AG08395 (cell line): ENCODE data around the gene MGAT5.
"Not testable (repeated sequence)": the region's sequence is repeated elsewhere in the genome, so short reads cannot be mapped to it uniquely, and the experiment has no call there.

Experiments used
- DNase-seq: peaks from one replicate; pipeline ENCODE4 v3.0.0; 2012; ENCODE audit warnings: mixed read lengths, low spot score

Gene MGAT5

DNA sequence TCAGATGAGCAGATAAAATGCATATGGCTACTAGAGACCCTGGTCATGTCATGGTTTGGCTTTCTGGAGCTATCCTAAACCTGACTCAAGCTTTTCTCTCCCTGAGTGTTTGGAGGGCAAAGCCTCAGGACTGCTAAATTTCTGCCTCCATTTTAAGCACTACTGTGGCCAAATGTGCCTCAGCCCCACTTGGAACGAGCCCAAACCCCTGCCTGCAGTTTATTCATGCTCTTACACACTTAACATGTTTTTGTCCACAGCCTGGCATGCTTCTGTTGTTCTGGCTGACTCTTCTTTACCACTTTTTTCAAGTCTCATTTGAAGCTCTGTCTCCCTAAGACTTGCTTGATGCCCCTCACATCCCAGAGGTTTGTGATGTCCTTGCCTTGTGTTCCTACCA is 24.7 kb downstream of the MGAT5 start:
- no peak for DNase-seq

DNA sequence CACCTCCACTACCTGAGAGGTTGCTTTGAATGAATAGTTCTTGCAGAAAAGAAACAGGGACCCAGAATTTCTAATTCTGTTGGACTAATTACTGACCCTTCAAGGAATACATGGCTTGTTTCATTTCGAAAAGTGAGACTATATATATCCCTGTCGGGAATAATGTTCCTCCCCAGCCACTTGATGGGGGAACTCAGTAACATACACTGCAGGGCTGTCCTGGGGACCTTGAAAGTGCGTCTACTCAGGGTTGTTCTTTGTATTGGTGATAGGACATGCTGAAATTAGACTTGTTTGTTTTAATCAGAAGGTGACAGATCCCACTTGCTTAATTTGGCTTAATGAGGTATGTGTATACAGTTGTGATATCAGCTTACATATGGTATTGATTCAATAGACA is 25.5 kb downstream of the MGAT5 start:
- DNase-seq, result no peak

GRCh38 chr2:134280231-134280630 is 26.4 kb downstream of the MGAT5 start:
- no peak for DNase-seq

- no peak for DNase-seq
Observed at GRCh38 chr2:134280726-134281125, 26.9 kb downstream of the MGAT5 start.

GRCh38 chr2:134281815-134282419 is 28.0 kb downstream of the MGAT5 start:
- DNase-seq, result no peak

DNA sequence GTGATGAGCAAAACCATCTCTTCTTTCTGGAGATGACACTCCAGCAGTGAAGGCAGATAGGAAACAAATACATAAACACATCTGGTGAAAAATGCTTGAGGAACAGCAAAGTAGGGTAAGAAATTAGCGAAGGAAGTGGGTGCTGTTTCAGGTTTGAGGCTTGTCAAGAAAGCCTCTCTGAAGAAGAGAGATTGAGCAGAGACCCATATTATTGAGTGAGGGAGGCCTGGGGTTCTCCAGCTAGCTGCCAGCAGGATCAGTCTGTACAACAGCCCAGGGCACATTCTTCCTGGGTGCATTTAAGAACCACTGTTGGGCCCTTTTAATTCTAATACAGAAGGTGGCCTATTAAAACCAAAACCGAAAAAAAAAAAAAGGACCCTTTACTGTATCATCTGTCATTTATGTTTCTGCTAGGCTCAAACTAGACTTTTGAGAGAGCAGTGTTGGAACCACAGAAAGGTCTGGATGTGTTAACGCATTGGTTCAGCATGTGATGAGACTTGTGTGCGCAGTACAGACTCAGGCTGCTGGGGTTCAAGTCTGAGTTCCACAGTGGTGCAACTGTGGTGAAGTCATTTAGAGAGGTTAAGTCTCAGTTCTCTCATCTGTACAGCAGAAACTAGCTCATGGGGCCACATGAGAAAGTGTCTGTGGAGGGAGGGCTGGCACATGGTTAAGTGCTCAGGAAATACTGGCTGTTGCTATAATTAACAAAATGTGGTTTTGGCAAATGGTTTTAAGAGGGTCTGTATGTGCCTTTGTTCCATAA is 28.9 kb downstream of the MGAT5 start:
- no peak for DNase-seq

DNA sequence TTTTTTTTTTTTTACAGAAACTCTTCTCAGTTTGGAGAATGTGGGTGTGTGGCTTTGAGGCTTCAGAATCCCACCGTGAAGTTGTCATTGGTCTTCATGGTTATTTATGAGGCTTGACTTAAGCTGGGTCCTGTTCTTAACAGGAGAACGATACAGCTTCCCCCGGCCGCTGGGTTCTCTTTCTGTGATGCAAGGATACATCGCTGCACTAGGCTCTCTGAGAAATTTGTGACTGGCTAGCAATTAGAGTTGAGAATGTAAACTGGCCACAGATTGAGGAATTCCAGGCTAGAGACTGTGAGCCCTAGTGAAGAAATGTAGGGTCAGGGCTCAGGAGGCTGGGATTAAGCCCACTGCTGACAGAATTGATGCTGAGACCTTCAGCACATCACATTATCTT is 29.8 kb downstream of the MGAT5 start:
- no peak for DNase-seq

DNA sequence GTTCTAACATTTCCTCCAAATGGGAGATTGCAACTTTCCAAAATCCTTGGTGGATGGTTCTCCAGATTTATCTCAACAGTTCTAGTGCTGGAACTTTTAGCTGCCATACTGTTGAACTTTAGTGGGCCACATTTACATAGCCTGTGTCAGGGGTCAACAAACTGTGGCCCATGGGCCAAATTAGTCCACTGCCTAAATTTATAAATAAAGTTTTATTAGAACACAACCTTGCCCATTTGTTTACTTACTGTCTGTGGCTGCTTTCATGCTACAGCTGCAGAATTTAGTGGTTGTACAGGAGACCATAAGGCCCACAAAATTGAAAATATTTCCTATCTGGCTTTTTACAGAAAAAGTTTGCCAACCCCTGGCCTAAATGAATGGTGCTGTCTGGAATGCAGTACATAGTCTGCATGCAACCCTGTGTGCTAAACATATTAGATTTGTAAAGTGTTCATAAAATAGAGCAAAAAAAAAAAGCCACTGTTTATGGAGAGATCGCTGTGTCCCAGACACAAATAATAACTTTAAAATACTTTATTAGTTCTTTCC is 30.3 kb downstream of the MGAT5 start:
- DNase-seq, result peak; percentile 18

- DNase-seq, result no peak
Observed at GRCh38 chr2:134287323-134287722, 33.5 kb downstream of the MGAT5 start.

DNA sequence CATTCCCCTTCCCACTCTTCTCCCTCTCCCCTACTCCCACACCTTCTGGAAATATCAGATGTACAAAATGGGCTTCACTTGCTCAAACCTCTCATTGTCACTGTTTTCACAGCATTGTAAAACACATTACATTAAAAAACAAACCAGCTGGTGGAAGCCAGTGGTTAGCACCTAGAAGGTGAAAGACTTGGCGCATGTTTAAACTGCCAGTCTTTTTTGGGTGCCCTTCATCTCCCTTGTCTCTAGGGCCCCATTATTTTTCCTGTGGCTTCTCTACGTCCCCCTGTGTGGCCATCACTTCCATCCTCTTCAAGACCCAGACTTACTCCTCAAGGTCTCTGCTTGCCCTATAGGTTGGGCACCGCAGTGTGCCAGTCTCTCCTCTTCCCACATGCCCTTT is 34.9 kb downstream of the MGAT5 start:
- no peak for DNase-seq

DNA sequence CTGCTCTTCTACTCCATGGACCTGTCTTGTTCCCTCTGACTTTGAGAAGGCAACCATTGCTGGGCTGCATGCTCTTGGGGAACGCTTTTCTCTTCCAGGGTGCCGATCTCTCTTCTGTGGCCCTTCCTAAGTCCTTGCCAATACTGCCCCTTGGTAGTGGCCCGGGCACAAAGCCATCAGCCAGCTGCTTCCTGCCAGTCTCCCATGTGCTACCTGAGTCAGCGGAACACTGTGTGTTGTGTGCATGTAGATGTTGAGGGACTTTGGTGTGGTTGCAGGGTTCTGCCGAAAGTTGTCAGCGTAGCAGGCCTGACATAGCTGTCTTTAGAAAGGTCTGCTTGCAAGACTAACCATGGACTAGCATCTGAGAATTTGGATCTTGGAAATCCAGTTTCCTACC is 35.4 kb downstream of the MGAT5 start:
- no peak for DNase-seq

DNA sequence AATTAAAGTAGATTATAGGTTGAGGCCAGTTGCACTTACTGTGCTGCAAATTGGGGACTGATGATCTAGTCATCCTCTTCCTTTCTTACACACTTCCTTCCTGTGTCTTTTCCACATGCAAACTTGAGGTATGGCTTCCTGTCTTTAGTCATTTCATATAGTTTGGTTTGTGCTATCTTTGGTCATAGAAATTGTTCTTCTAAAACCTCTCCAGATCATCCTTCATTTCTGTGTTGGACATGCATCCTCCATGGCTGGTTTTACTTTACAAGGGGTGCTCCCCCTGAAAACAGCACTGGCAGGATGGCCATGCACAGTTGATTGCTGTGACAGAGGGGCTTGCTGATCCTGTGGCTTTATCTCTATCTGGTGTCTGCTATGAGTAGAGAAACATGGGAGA is 36.5 kb downstream of the MGAT5 start:
- DNase-seq, result no peak

DNA sequence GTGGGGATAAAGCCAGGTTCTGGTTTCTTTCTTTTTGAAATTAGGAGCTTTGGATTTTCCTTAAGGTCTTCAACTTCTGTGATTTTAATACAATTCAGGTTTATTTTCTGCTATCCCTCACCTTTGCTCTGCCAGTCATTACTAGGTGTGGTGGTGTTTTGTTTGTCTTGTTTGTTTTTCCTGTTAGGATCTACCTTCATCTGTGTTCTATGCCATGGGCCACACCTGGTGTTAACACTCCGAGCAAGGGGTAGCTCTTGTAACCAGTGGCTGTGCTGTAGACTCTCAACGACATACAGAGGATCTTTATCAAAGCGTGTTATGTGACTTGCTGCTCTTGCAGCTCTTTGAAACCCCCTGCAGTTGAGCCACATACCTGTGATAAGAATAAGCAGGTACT is 38.6 kb downstream of the MGAT5 start:
- no peak for DNase-seq

DNA sequence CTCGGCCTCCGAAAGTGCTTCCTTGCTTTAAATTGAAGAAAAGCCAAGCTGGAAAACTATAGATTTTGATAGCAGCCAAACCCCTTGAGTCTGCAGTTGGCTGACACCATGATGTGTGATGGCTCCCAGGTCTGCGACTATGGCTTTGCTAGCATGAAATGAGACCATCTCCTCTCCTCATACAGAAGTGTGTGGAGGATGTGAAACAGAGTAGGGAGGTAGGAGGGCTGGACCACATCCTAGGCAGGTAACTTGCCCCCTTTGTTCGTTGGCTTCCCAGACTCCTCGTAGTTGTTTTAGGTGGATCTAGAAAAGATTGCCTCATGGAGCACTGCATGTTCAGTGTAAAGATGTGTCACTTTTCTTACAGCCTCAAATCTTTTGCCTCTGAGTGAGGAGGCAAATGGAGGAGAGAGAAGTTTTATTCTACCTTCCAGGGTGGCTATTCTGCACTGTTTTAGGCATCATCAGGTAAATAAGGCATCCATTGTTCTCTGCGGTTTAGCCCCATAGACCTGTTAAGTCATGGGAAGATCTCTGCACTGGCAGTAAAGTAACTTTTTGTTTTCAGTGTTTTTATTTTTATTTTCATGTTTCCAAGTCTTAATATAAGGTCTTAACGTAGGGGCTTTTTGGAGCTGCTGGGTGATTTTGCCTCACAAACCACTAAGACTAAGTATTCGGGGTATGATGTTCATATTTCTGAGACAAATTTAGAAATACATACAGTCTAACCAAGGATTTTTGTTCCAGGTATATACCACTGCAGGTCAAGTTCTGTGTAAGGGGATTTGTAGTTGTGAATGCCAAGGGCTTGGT is 40.1 kb downstream of the MGAT5 start:
- DNase-seq, result no peak

DNA sequence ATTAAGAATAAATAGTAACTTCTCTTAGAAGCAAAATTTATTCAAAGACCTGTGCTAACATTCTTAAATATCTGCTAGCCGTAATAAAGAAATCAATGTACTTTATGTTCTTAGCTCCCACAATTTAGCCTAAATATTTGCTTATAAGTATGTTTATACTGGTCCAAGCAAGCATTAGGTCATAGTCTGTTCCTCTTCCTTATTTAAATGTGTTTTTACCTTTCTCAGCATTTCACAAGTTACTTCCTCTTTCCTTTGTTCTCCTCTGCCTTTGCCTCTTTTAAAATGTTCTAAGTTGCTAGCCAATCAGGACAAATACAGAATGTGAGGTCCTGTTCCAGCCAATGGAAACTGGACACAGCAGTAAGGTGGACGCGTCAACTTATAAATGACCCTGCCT is 40.7 kb downstream of the MGAT5 start:
- DNase-seq, result not testable (repeated sequence)

DNA sequence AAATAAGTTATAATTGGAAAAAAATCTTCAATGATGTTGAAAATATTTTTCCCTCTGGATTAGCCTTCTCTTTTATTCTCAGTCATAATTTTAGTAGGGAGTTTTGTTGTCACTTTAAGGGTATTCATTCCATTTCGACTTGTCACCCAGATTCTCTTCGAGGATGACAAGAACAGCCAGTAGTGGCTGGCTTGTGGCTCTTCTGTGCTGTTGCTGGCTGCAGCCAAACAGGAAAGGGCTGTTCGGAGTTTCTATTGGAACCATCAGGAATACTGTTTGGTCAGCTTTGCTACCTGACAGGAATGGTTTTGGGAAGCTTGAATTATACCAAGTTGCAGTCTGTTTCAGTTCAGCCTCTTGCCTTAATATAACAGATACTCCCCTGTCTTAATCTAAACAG is 41.6 kb downstream of the MGAT5 start:
- DNase-seq, result peak; percentile 19

- DNase-seq, result no peak
Observed at GRCh38 chr2:134296301-134296700, 42.4 kb downstream of the MGAT5 start.

DNA sequence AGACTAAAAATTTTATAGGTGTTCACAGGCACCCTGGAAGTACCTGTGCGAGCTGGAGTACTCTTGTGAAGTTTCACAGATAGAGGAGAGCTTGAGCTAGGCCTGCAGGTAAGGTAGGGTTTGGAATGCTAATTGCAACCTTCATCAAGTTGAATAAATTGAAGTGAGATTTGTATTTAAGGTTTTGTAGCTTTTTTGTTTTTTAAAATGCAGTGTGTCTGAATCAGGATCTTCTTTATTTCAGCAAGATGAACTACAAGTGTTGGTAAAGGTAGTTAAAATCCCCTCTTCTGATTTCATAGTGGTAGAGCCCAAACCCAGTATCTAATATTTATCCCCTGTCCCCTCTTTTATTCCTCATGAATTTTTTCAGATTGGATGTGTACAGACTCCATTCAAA is 45.5 kb downstream of the MGAT5 start:
- no peak for DNase-seq

- no peak for DNase-seq
Observed at GRCh38 chr2:134300585-134300984, 46.7 kb downstream of the MGAT5 start.

GRCh38 chr2:134301099-134301927 is 47.4 kb downstream of the MGAT5 start:
- peak; percentile 21 for DNase-seq

DNA sequence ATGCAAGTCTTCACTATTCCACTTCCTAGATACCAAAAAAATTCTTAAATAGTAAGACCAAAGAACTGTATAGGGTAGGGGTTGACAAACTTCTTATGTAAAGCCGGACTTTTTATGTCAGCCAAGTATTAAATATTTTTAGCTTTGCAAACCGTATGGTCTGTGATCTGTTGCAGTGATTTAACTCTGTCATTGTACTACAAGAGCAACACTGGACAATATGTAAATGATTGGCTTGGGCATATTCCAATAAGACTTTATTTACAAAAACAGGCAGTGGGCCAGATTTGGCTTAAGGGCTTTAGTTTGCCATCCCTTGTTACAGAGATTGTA is 48.0 kb downstream of the MGAT5 start:
- no peak for DNase-seq
